ENCODE data around the gene WDHD1. TPM values are rescaled to one million over a fixed set of nuclear protein-coding genes. Genes with fewer than 3 reads are reported as not detected.

The WDHD1 gene
- total and polyA plus RNA-seq, 2 of the 4 experiments (the other 2 are of a cell fraction): 4.4 to 13.1 TPM

DNA sequence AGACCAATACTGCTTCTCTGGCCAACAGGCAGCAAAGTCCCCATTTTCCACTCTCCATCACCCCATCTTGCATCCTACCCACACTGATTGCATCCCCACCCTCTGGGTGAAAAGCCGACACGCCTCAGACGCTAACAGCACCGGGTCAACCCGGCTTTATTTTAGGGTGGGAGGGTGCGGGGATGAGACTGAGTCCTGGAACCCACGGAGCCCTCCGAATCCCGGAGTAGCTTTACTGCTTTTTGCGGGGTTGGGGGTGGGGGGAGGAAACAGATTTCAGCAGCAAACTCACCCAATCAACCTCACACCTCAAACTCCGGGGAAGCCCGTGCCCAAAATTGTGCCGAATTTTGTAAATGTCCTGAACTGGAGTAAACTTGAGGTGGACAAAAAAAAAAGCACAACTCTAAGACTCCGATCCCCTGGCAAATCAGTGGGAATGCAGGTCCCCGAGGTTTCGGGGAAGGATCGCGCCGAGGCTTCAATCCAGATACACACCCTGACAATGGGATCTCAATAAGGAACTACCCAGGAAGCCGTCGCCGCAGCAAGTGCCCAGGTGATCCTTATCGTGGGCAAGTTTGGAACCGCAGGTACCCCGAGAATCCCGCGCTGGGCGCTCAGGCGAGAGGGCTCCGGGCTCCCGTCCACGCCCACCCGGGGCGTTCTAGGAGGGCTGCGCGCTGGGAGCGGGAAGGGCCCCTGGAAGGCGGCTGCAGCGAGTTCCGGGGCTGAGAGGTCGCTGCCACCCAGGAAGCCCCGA, 125.3 kb downstream of the WDHD1 start:
- ATAC-seq (ENCODE audit: low read depth): peak; percentile 9
- Histone ChIP-seq H3K9me3 (ENCODE audit: control insufficient read depth, insufficient read depth, low read length) (no peaks in the 10 kb centered on the region), H2BK15ac (ENCODE audit: low read depth, low read length) (no peak overlapping the region), H3K4me2 (ENCODE audit: low read depth, low read length) (peak overlapping the region; percentile 80), H3K9me1 (ENCODE audit: insufficient read depth, low read length) (no peaks in the 10 kb centered on the region), H2AK9ac (replicated peaks; ENCODE audit: low read depth, low read length, poor library complexity) (peak overlapping the region; percentile 77), H2BK20ac (ENCODE audit: low read depth, low read length) (no peak overlapping the region), H3K18ac (ENCODE audit: low read depth, low read length) (no peak overlapping the region), H3K4me1 (ENCODE audit: control insufficient read depth, insufficient read depth, low read length) (peaks cover 2% of the 10 kb centered on the region; the same call in 1 of the 2 replicates), H3K27me3 (ENCODE audit: control insufficient read depth, insufficient read depth, low read length) (peaks cover 4% of the 10 kb centered on the region), H2BK120ac (ENCODE audit: low read depth, low read length) (no peak overlapping the region), H3K23ac (ENCODE audit: low read depth, low read length) (peak overlapping the region; percentile 80; the same call in 1 of the 2 replicates), H4K91ac (ENCODE audit: insufficient read depth, low read depth, low read length) (no peak overlapping the region), H3K56ac (ENCODE audit: extremely low read depth, insufficient read depth, low read length) (no peak overlapping the region), H4K8ac (ENCODE audit: low read depth in 2 of 2, low read length in 2 of 2) (no peak overlapping the region), H4K20me1 (ENCODE audit: insufficient read depth, low read length) (no peaks in the 10 kb centered on the region), H3K4me3 (ENCODE audit: insufficient read depth, low read depth, low read length) (peak overlapping the region; percentile 61), H2AK5ac (ENCODE audit: low read depth, low read length) (no peak overlapping the region), H3K36me3 (ENCODE audit: control insufficient read depth, insufficient read depth, low read length) (no peaks in the 10 kb centered on the region), H3K4ac (ENCODE audit: low read depth, low read length) (no peak overlapping the region), H3K9ac (ENCODE audit: low read depth, low read length) (peak overlapping the region; percentile 18), H3K79me1 (ENCODE audit: low read depth in 1 of 2, low read length in 2 of 2) (no peaks in the 10 kb centered on the region), H4K5ac (ENCODE audit: low read depth, low read length) (no peak overlapping the region), H2BK5ac (ENCODE audit: low read depth, low read length, poor library complexity, severe bottlenecking) (no peak overlapping the region), H2AFZ (replicated peaks; ENCODE audit: low read length, poor library complexity) (peak overlapping the region; percentile 97), H3K14ac (replicated peaks; ENCODE audit: low read depth, low read length) (0 out of 2 replicates have a peak overlapping the region, but pooled peaks have one; percentile 41), H3K27ac (ENCODE audit: insufficient read depth, low read length) (no peak overlapping the region)
- ChIA-PET POLR2A (ENCODE audit: unreplicated experiment) (no interaction called here), CTCF (no interaction called here)
- TF ChIP-seq CEBPB (IDR thresholded peaks at IDR 0.05; ENCODE audit: low read depth, low read length) (no peak), RCOR1 (IDR thresholded peaks at IDR 0.05; ENCODE audit: insufficient replicate concordance, low read length) (no peak), BHLHE40 (IDR thresholded peaks at IDR 0.05; ENCODE audit: low read depth, low read length) (no peak), MAFK (IDR thresholded peaks at IDR 0.05; ENCODE audit: low read depth, low read length) (no peak), NFE2L2 (IDR thresholded peaks at IDR 0.05; ENCODE audit: low read depth, low read length) (no peak), MAZ (IDR thresholded peaks at IDR 0.05; ENCODE audit: borderline replicate concordance, low read depth, low read length) (no peak), RAD21 (IDR thresholded peaks at IDR 0.05; ENCODE audit: low read length) (no peak), FOS (IDR thresholded peaks at IDR 0.05; ENCODE audit: low read depth, low read length) (no peak), CHD1 (IDR thresholded peaks at IDR 0.05; ENCODE audit: low read depth, low read length) (no peak), POLR2A (IDR thresholded peaks at IDR 0.05; ENCODE audit: low read depth, low read length) (no peak)
- TF ChIP-seq, protein P1, sequence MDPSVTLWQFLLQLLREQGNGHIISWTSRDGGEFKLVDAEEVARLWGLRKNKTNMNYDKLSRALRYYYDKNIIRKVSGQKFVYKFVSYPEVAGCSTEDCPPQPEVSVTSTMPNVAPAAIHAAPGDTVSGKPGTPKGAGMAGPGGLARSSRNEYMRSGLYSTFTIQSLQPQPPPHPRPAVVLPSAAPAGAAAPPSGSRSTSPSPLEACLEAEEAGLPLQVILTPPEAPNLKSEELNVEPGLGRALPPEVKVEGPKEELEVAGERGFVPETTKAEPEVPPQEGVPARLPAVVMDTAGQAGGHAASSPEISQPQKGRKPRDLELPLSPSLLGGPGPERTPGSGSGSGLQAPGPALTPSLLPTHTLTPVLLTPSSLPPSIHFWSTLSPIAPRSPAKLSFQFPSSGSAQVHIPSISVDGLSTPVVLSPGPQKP (IDR thresholded peaks at IDR 0.05; ENCODE audit: borderline replicate concordance, low read depth, low read length): no peak
- TF ChIP-seq, protein P2, sequence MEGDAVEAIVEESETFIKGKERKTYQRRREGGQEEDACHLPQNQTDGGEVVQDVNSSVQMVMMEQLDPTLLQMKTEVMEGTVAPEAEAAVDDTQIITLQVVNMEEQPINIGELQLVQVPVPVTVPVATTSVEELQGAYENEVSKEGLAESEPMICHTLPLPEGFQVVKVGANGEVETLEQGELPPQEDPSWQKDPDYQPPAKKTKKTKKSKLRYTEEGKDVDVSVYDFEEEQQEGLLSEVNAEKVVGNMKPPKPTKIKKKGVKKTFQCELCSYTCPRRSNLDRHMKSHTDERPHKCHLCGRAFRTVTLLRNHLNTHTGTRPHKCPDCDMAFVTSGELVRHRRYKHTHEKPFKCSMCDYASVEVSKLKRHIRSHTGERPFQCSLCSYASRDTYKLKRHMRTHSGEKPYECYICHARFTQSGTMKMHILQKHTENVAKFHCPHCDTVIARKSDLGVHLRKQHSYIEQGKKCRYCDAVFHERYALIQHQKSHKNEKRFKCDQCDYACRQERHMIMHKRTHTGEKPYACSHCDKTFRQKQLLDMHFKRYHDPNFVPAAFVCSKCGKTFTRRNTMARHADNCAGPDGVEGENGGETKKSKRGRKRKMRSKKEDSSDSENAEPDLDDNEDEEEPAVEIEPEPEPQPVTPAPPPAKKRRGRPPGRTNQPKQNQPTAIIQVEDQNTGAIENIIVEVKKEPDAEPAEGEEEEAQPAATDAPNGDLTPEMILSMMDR (conservative IDR thresholded peaks at IDR 0.05; ENCODE audit: low read depth, low read length): no peak
- TF ChIP-seq, protein P3, sequence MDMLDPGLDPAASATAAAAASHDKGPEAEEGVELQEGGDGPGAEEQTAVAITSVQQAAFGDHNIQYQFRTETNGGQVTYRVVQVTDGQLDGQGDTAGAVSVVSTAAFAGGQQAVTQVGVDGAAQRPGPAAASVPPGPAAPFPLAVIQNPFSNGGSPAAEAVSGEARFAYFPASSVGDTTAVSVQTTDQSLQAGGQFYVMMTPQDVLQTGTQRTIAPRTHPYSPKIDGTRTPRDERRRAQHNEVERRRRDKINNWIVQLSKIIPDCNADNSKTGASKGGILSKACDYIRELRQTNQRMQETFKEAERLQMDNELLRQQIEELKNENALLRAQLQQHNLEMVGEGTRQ (IDR thresholded peaks at IDR 0.05; ENCODE audit: low read depth, low read length): no peak
- in situ Hi-C loops (cut with MboI; ENCODE audit: low sequenced_read_pairs) (no loop called here), dilution Hi-C loops (cut with HindIII; ENCODE audit: low sequenced_read_pairs, unreplicated experiment) (no loop called here), intact Hi-C loops (cut with micrococcal nuclease) (no loop called here)
- DNase-seq: no peak
- WGBS, 2 experiments (ENCODE audit: extremely low coverage in 2 of 2, insufficient read length in 1 of 2): 13% methylated on average over 6 of the region's 42 CpGs; no CpG with 5 or more reads in 1 of the 2 experiments
- BruUV-seq (replicated peaks): no TSS peak

Measured in IMR-90 (cell line).